OCI-LY7 (cell line): ENCODE results near the gene APPBP2. TPM values are rescaled to one million over a fixed set of nuclear protein-coding genes. Genes with fewer than 3 reads are reported as not detected.

ENCODE experiments used
- BruUV-seq: library from RNA; stranded (reverse); fragments of 400-500 nt; replicated peaks from 2 replicates; lab custom pipeline; 2021; lab: Mats Ljungman, UMichigan
- CTCF ChIA-PET: fragments of 300-600 bp; sonication (Branson Sonifier 250); formaldehyde crosslinking; loops from one replicate; lab custom pipeline; 2022; ENCODE audit warnings: antibody characterized with exemption; ENCODE audit not compliant: unreplicated experiment; lab: Charles Lee
- POLR2A ChIA-PET: fragments of 300-600 bp; sonication (Branson Sonifier 250); formaldehyde crosslinking; loops from one replicate; lab custom pipeline; 2022; ENCODE audit warnings: antibody characterized with exemption; lab: Charles Lee
- DNase-seq: peaks from one replicate; pipeline ENCODE4 v3.0.0-alpha.2; 2015; ENCODE audit warnings: low spot score
- H2AFZ ChIP-seq: fragments of 200-600 bp; sonication (generic), shearing (Covaris generic); 2 replicates; pipeline ENCODE4 v1.6.1; 2014; ENCODE audit warnings: mild to moderate bottlenecking, antibody characterized with exemption, low read length, moderate library complexity
- H3K27ac ChIP-seq: fragments of 200-600 bp; sonication (generic); 2 replicates; pipeline ENCODE4 v1.5.1; 2014; ENCODE audit warnings: mixed run types, low read depth, mild to moderate bottlenecking, moderate library complexity, low read length, inconsistent platforms; ENCODE audit not compliant: poor library complexity, severe bottlenecking
- H3K36me3 ChIP-seq: fragments of 200-600 bp; sonication (generic); 2 replicates; pipeline ENCODE4 v1.6.1; 2014; ENCODE audit warnings: mild to moderate bottlenecking, antibody characterized with exemption, low read length, moderate library complexity, mixed read lengths; ENCODE audit not compliant: insufficient read depth
- H3K4me1 ChIP-seq: fragments of 200-600 bp; sonication (generic); 2 replicates; pipeline ENCODE4 v1.5.1; 2014; ENCODE audit warnings: mild to moderate bottlenecking, low read length; ENCODE audit not compliant: insufficient read depth, poor library complexity, severe bottlenecking
- H3K4me2 ChIP-seq: fragments of 200-600 bp; sonication (generic); 2 replicates; pipeline ENCODE4 v1.6.1; 2014; ENCODE audit warnings: mild to moderate bottlenecking, low read length
- H3K4me3 ChIP-seq: fragments of 200-600 bp; sonication (generic); 2 replicates; pipeline ENCODE4 v1.5.1; 2014; ENCODE audit warnings: mild to moderate bottlenecking, low read depth, low read length; ENCODE audit not compliant: poor library complexity, severe bottlenecking
- H3K79me2 ChIP-seq: fragments of 200-600 bp; sonication (generic); 2 replicates; pipeline ENCODE4 v1.6.1; 2016; ENCODE audit warnings: low read depth, mild to moderate bottlenecking, low read length, moderate library complexity, mixed read lengths; ENCODE audit not compliant: insufficient read depth
- H3K9me2 ChIP-seq: fragments of 200-600 bp; sonication (generic); 2 replicates; pipeline ENCODE4 v1.6.1; 2016; ENCODE audit warnings: mild to moderate bottlenecking, low read length, mixed read lengths; ENCODE audit not compliant: insufficient read depth
- H3K9me3 ChIP-seq: fragments of 200-600 bp; sonication (generic); 2 replicates; pipeline ENCODE4 v1.6.1; 2014; ENCODE audit warnings: mild to moderate bottlenecking, mixed run types, low read length, mixed read lengths
- H4K20me1 ChIP-seq: fragments of 200-600 bp; sonication (generic); 2 replicates; pipeline ENCODE4 v1.6.1; 2014; ENCODE audit warnings: mild to moderate bottlenecking, antibody characterized with exemption, low read length, moderate library complexity, mixed read lengths; ENCODE audit not compliant: insufficient read depth
- EZH2phosphoT487 ChIP-seq: fragments of 200-600 bp; sonication (generic); IDR thresholded peaks from 2 replicates; pipeline ENCODE4 v1.6.1; 2018; ENCODE audit warnings: low read depth, borderline replicate concordance, mild to moderate bottlenecking, mixed run types, antibody characterized with exemption, low read length, moderate library complexity, mixed read lengths
- intact Hi-C: fragments of 100-400 bp; cut with micrococcal nuclease; formaldehyde crosslinking; loops from one replicate; pipeline ENCODE4 v1.10.0; 2022; ENCODE audit not compliant: unreplicated experiment
- total RNA-seq, 2 experiments: library from RNA; depleted of rRNA in 1 of 2; stranded (reverse); fragments of >200 nt in 1 of 2; shearing (Covaris generic) in 1 of 2; gene quantifications; 2 replicates each; pipeline ENCODE4 v1.2.3, GENCODE V29; 2014 to 2022
- TF ChIP-seq, protein P1 (sequence below): fragments of 200-600 bp; sonication (generic); conservative IDR thresholded peaks from 2 replicates; pipeline ENCODE4 v1.5.1; 2014; ENCODE audit warnings: mild to moderate bottlenecking, antibody characterized with exemption, low read length, moderate library complexity, mixed read lengths

APPBP2 gene
- total RNA-seq, 2 experiments from 2014 or later = 11.8 to 28.1 TPM

DNA sequence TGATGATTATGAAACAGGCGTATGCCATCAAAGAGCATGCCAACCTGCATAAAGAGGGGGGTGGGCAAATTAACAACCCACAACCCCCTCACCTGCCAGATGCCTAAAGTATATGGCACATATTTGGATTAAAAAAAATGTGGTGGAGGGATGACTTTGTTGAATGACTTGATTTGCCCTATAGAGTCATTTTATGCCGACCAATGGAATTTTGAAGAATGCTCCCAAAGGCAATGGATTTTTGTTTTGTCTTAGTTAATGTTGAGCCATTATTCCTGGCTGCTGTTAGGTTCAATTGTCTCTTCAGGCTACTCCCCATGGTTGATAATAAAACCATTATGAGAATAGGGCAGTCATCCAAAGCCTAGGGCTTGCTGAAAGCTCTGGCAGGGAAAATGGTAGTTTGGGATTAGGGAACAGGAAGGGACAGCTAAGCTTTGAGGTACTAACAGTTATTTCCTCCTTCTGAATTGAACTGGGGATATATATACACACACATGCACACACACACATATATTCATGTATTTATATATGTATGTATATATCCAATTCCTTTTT, 109.6 kb downstream of the APPBP2 start:
- Histone ChIP-seq H3K27ac (no peak overlapping the region), H3K36me3 (no peaks in the 10 kb centered on the region), H3K9me3 (no peaks in the 10 kb centered on the region), H3K4me1 (no peaks in the 10 kb centered on the region), H2AFZ (no peak overlapping the region), H4K20me1 (no peaks in the 10 kb centered on the region), H3K9me2 (no peaks in the 10 kb centered on the region), H3K79me2 (no peaks in the 10 kb centered on the region), H3K4me2 (no peak overlapping the region), H3K4me3 (no peak overlapping the region)
- no TSS peak for BruUV-seq
- ChIA-PET CTCF (no interaction called here), POLR2A (interaction anchor here (0.7 kb wide), 1 partner anchor 12 kb away, joined by 3 read pairs; no protein-coding TSS in a partner anchor)
- intact Hi-C loops = no loop called here
- no peak for DNase-seq
- TF ChIP-seq, protein P1, sequence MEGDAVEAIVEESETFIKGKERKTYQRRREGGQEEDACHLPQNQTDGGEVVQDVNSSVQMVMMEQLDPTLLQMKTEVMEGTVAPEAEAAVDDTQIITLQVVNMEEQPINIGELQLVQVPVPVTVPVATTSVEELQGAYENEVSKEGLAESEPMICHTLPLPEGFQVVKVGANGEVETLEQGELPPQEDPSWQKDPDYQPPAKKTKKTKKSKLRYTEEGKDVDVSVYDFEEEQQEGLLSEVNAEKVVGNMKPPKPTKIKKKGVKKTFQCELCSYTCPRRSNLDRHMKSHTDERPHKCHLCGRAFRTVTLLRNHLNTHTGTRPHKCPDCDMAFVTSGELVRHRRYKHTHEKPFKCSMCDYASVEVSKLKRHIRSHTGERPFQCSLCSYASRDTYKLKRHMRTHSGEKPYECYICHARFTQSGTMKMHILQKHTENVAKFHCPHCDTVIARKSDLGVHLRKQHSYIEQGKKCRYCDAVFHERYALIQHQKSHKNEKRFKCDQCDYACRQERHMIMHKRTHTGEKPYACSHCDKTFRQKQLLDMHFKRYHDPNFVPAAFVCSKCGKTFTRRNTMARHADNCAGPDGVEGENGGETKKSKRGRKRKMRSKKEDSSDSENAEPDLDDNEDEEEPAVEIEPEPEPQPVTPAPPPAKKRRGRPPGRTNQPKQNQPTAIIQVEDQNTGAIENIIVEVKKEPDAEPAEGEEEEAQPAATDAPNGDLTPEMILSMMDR = no peak
- no peak for TF ChIP-seq EZH2phosphoT487

DNA sequence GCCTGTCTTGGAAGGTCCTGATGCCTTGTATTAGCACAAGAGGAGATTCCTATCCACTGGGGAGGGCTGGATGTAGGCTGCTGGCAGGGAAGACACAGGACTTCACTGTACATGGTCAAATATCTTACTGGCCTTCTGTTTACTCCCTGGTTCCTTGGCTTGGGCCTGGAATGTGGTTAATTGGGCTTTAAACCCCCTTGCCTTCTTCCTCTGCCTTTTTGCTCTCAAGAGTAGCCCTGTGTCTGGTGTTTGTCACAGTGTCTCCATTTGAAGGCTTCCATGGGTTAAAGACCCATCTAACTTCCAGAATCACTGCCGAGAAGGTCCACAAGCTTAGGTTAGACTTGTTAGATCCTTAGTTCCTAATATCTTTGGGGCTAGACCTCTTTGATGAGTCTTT, 110.9 kb downstream of the APPBP2 start:
- ChIA-PET CTCF (no interaction called here), POLR2A (no interaction called here)
- DNase-seq = no peak
- TF ChIP-seq EZH2phosphoT487 = no peak
- TF ChIP-seq, protein P1 = no peak
- intact Hi-C loops = no loop called here
- H3K36me3 ChIP-seq = no peaks in the 10 kb centered on the region
- no peak overlapping the region for H3K27ac ChIP-seq
- no peak overlapping the region for H3K4me2 ChIP-seq
- H3K79me2 ChIP-seq = no peaks in the 10 kb centered on the region
- no peak overlapping the region for H2AFZ ChIP-seq
- no peak overlapping the region for H3K4me3 ChIP-seq
- H3K9me3 ChIP-seq = 0 out of 2 replicates have a peak, but pooled peaks cover under 1% of the 10 kb centered on the region
- H3K4me1 ChIP-seq = no peaks in the 10 kb centered on the region
- H4K20me1 ChIP-seq = no peaks in the 10 kb centered on the region
- no TSS peak for BruUV-seq
- no peaks in the 10 kb centered on the region for H3K9me2 ChIP-seq

DNA sequence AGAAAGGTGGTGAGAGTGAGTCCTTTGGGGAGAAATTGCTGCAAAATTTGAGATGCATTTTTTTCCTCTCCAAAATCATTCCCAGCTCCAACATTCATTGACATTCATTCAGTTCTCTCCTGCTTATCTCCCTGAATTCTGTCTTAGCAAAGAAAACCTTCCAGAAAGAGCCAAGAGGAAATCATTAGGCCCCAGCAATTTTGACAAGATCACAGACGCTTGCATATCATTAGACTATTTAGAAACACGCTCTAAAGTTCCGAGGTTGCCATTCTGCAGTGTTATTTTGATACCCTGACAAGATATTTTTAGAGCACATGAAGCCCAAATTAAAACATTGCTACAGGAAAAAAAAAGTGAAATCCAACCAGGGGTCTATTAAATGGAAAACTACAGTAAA, 113.3 kb downstream of the APPBP2 start:
- CTCF ChIA-PET = no interaction called here
- H4K20me1 ChIP-seq = no peaks in the 10 kb centered on the region
- BruUV-seq = no TSS peak
- no peaks in the 10 kb centered on the region for H3K9me2 ChIP-seq
- H3K36me3 ChIP-seq = no peaks in the 10 kb centered on the region
- no peaks in the 10 kb centered on the region for H3K4me1 ChIP-seq
- no peak for DNase-seq
- POLR2A ChIA-PET = no interaction called here
- H3K4me3 ChIP-seq = no peak overlapping the region
- H3K4me2 ChIP-seq = no peak overlapping the region
- H3K9me3 ChIP-seq = 0 out of 2 replicates have a peak, but pooled peaks cover 7% of the 10 kb centered on the region
- intact Hi-C loops = no loop called here
- H3K79me2 ChIP-seq = no peaks in the 10 kb centered on the region
- H3K27ac ChIP-seq = no peak overlapping the region
- no peak overlapping the region for H2AFZ ChIP-seq
- TF ChIP-seq, protein P1 = no peak
- TF ChIP-seq EZH2phosphoT487 = no peak
